DMS153 treated with DMSO at 0.1 percent for 48 hours (cell line): ENCODE measurements around the gene ARMH2.
A peak's percentile ranks its signal among the peaks of the same experiment; 100 is the strongest.

ENCODE experiments used
- DNase-seq: peaks from one replicate; lab custom pipeline; 2025; ENCODE audit not compliant: unreplicated experiment; lab: John Stamatoyannopoulos, UW

The ARMH2 gene

DNA sequence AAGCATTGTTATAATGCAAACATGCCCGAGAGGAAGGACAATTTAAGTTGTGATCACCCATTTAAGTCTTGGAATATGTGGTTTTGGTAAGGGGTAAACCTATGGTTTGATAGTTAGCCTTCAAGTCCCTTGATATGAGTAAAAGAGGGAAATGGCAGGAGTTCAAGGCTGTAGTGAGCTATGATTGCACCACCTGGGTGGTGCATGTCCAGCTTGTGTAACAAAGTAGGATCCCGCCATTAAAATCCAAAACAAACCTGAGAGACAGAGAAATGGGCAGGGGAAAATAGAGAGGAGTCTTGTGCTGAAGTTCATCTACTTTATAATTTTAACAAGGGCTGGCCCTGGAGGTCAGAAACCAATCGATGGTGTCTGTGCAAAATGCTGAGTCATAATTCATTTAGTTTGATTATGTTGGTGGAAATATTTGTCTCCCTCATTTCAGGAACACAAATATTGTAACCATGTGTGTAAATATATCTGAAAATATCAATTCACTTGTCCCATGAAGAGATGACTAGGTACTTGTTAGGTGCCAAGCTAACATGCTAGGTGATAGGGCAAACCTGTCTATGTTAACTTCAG, 23.2 kb upstream of the ARMH2 start:
- DNase-seq = no peak

DNA sequence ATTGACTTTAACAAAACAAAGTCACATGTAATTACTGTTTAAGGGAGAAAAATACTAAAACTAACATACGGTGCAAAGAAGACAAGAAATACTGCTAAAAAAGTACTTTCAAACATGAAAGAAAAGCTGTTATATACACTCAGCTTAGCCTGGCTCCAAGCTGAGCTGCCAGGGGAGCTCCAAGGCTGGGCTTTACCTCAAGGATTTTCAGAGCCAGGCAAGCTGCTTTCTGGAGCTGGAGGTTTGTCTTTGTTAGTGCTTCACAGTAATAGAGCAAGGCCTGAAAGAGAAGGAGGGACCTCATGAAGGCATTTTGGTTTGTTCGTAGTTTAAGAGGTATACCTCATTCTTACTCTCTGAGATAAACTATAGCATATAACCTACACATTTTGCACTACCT, 19.6 kb upstream of the ARMH2 start:
- DNase-seq = no peak

DNA sequence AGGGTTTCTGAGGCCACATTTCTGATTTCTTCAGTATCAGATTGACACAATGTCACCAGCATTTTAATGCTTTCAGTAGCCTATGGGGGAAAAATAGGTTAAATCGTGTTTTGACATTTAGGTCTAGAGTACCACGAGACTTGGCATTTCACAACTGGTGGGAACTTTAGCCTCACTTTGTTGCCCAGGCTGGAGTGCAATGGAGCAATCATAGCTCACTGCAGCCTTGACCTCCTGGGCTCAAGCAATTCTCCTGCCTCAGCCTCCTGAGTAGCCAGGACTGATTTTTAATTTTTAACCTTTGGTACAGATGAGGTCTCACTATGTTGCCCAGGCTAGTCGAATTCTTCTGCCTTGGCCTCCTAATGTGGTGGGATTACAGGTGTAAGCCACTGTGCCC, 11.0 kb upstream of the ARMH2 start:
- no peak for DNase-seq

DNA sequence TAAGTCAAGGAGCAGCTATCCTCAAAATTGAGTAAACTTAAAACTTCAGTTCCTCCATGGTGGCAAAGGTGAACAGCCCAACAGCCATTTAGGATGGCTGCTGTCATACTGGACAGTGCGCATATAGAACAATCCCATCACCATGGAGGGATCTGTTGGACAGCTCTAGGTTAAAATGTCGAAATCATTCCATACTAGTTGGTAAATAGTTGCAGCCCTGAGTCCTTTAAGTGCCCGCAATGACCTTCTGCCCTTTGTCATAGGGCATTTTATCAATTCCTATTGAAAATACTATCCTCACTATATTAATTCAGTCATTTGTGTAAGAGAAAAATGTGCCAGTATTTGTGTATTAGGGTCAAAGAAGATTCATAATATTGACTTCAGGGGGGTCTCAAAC, 8.9 kb upstream of the ARMH2 start:
- DNase-seq = no peak

DNA sequence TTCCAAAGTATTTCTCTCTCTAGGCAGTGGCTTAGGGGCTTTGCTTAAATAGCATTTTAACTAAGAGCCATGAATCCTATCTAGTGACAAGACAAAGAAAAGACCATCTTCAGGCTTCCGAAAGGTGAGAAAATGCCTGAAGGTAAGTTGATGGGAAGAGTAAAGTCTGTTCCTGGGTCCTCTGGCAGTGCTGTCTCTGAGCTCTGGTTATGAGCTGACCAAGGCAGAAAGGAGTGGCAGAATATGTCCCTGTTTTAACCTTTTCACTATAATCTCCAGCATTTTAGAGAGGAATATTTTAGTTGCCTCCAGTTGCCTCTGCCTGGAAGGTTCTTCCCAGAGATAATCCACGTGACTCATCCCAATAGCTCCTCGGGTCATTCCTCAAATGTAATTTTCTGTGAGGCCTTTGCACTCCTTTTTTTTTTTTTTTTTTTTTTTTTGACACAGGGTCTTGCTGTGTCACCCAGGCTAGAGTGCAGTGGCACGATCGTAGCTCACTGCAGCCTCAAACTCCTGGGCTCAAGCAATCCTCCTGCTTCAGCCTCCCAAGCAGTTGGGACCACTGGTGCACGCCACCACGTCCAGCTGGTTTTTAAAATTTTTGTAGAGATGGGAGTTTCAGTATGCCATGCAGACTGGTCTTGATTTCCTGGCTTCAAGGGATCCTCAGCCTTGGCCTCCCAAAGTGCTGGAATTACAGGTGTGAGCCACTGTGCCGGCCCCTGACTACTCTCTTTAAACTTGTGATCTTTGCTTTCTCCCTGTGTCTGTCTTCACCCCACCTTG, 3.7 kb upstream of the ARMH2 start:
- DNase-seq = no peak

DNA sequence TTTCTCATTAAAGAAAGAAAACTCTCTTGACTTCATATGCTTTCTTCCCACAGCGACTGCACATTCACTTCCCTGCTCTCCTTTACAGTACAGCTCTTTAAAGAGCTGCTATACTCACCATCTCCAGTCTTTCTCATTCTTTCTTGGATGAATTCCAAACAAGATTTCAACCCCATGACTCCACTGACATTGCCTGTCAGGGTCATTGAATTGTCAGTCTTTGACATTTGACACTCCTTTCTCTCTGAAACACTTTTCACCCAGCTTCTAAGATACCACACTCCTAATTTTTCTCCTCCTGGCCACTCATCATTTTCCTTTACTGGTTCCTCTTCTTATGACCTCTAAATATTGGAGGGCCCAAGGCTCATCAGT, 811 bp upstream of the ARMH2 start:
- no peak for DNase-seq

DNA sequence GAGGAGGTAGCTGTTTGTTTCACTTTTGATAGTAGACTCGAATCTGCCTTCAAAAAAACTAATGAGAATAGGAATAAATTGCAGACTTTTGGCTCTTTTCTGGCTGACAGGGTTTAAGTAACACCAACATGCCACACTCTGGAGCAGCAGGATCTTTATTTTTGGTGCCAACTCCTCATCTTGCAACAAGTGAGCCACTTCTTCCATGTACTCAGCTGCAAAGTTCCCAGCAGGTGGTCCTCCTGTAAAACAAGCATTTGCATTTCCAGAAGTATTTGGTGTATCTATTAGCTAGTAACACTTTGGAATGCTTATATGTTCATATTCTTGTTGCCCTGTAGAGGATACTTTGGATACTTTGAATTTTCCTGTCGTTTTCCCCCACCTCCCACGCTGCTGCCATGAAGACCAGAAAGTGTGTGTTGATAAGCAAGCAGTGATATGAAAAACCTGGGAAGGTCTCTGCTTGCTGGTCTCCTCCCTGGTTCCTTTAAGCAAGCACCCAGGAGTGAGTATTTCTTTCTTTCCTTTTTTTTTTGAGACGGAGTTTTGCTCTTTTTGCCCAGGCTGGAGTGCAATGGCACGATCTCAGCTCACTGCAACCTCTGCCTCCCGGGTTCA, 1.0 kb downstream of the ARMH2 start:
- no peak for DNase-seq

DNA sequence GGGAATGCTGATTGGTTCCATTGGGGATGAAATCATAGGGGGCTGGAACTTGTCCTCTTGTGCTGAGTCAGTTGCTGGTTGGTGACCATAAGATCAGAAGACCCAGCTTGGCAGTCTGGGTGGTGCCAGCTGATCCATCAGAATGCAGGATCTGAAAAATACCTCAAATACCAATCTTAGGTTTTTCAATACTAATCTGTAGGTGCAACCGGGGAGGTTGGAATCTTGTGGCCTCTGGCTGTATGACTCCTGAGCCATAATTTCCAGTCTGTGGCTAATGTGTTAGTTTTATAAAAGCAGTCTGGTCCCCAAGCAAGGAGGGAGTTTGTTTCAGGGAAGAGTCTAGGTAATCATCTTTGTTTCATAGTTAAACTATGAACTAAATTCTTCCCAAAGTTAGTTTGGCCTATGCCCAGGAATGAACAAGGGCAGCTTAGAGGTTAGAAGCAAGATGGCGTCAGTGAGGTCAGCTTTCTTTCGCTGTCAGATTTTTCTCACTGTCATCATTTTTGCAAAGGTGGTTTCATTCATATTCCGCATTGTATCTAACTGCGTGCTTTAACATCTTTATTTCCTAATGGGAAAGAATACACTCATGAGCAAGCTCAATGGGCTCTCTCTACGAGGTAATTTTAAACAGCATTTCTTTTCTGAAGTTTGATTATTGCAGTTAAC, 2.0 kb downstream of the ARMH2 start:
- DNase-seq = no peak

DNA sequence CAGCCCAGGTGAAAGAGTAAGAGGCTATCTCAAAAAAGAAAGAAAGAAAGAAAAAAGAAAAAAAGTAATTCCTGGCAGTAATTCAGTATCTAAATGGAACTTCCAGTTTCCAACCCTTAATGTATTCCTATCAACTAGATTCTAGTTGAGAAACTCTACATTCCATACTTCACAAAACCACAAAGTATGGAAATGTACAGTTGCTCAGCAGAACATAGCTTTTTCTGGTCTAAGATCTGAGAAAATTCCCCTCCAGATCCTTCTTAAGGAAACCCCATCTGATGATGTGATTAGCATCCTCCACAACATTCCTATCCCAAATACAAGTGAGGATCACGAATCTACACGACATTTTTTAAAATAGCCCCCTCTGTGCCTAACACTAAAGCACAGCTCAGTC, 3.6 kb downstream of the ARMH2 start:
- no peak for DNase-seq

DNA sequence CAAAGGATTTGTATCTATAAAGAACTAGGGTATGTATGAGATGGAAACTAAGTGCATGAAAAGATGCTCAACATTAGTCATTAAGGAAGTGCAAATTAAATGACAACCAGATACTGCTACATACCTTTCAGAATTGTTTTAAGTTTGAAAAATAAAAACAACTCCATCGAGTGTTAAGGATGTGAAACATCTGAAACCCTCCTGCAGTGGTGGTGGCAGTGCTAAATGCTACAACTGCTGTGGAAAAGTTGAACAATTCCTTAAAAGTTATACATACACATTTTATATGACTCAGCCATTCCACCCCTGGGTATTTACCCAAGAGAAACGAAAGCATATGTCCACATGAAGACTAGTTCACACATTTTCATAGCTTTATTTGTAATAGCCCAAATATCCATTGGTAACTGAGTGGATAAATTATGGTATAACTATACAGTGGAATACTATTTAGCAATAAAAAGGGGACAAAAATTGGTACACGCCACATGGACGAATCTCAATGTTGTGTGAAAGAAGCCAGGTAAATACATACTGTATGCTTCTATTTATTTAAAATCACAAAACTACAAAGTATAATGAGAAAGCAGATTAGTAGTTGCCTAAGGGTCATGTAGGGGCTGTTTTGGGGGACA, 10.6 kb downstream of the ARMH2 start:
- DNase-seq = no peak

DNA sequence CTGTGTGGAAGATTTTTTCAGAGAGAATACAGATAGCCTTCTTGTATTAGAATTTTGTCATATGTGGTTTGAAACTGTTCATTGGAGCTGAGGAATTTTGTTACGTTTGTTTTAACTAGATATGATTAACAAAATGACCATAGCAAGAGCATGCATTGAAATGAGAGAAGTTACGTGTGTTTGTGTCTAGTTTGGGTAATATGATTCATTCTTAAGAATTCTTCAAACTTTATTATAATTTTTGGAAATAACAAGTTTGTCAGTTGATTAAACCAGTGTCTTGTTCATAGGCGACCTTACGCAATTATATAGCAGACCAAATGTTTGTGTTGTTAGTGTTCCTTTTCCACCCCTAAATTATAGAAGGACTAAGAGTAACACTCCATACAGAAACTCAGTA, 18.5 kb downstream of the ARMH2 start:
- no peak for DNase-seq

DNA sequence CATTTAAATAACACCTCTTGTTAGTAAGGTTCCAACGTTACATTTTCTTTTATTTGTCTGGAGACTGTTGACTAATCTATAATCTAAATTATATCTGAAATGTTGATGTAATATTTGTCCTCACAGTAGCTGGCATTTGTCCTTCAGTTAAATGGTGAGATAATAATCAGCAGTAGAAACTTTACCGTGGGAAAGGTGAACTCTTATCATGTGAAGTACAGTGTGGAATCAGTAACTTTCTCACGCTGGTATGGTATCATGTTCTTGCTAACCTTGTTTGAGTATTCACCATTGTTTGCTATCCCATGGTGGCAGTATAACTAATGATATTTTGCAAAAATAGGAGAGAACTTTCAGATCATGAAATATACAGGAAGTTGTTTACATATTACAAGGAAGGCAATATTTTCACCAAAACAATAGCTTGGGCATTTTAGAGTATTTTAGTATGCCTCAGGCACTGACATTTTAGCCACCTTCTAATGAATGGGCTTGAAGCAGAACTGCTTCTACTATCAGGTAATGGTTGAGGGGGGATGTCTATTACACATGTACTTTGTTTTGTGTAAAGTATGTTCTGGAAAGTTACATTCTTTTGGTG, 19.2 kb downstream of the ARMH2 start:
- no peak for DNase-seq

DNA sequence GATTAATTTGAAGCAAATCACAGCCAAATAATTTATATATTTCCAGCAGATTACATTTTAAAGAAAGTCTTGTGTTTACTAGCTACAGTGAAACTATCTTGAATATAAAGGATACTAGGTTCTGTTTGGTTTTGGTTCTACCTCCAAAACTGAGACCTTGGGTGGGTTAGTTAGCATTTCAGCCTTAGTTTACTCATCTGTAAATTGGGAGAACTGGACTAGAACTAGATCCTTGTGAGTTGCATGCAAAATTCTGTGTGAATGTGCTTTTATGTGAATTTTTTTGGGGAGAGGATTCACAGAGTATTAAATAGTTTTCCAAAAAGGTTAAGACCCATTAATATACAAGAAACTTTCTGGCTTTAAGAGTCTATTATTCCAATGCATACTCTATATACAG, 19.8 kb downstream of the ARMH2 start:
- no peak for DNase-seq

DNA sequence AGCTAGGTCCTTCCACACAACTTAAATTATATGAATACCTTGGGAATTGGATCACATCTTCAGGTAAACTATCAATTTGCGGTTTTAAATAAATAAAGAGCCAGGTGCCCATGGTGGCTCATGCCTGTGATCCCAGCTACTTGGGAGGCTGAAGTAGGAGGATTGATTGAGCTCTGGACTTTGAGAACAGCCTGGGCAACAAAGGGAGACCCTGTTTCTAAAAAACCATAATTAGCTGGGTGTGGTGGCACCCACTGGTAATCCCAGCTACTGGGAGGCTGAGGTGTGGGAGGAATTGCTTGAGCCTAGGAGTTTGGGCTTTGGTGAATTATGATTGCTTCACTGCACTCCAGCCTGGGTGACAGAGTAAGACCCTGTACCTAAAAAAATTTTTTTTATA, 20.6 kb downstream of the ARMH2 start:
- DNase-seq = no peak

DNA sequence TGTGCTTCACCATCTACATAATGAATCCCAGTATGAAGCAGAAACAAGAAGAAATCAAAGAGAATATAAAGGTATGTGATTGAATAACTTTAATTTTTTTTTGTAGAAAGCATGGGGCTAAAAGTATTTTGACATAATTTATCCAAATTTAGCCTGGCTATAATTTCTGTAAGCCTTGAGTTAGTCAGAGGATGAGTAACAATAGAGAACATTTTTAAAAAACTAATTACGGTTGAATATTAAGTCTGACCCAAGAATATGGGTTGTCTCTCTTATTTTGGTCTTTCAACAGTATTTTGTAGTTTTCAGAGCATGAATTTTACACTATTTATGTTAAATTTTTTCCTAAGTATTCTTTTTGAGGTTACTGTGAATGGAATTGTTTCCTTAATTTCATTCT, 21.5 kb downstream of the ARMH2 start:
- no peak for DNase-seq

DNA sequence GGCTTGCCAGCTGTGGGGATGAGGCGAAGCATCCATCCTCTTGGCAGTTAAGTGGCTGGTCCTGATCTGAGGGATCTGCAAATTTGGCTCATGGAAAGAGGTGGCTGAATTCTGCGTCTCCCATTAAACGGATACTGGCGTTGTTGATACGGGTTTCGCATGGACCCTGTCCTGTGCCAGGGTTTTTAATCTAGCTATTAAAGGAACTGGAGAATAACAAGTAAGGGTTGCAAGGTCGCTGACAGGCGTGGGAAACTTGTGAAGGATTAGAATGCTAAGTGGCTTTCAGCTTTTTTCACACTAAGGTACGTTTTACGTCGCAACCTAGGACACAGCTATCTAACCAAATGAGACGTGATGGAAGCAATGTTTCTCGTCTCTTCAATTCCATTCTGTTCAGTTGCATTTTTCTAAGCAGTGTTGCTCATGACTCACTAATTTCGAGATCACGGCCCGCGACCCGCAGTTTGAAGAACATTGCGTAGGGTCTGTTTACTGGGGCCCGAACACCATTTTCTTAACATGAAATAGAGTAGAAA, 23.1 kb downstream of the ARMH2 start:
- DNase-seq = no peak

DNA sequence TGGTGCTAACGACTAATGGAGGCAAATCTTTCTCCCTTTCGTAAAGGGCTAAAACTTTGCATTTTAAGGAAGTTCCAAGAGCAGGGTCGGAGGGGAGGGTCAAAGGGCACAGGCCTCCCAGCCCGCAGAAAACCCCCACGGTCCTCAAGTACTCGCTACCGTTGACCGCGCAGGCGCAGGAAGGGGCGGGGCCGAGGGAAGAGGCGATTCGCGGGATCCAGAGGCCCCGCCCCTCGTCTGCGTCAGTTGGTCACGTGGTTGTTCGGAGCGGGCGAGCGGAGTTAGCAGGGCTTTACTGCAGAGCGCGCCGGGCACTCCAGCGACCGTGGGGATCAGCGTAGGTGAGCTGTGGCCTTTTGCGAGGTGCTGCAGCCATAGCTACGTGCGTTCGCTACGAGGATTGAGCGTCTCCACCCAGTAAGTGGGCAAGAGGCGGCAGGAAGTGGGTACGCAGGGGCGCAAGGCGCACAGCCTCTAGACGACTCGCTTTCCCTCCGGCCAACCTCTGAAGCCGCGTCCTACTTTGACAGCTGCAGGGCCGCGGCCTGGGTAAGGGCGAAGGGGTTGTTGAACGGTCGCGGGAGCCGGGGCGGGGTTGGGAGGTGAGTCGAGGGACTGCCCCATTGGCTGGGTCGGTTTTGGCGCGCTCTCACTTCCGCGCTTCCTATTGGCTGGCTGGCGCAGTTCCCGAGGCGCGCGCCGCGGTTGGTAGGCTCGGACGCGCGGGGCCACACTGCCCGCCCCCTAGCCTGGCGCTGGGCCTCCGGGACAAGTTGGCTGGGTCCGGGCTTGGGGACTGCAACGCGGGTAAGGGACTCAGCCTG, 23.8 kb downstream of the ARMH2 start, which contains the start of gene GMNN:
Gene GMNN, plus strand, starts transcription at position 242 of the 824 bp plus-strand sequence. CDS start 2,310 bp downstream, outside the sequence.
- DNase-seq = peak; percentile 94

DNA sequence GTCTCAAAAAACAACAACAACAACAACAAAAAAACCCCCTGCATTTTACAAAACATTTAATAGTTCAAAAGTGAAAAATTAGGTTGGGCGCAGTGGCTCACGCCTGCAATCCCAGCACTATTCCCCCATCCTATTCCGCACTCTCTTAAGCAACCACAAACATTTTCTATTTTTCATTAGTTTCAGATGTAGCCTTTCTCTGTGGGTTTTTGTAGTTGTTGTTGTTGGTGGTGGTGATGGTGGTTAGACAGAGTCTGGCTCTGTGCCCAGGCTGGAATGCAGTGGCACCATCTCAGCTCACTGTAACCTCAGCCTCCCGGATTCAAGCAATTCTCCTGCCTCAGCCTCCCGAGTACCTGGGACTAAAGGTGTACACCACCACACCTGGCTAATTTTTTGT, 30.4 kb downstream of the ARMH2 start:
- no peak for DNase-seq

DNA sequence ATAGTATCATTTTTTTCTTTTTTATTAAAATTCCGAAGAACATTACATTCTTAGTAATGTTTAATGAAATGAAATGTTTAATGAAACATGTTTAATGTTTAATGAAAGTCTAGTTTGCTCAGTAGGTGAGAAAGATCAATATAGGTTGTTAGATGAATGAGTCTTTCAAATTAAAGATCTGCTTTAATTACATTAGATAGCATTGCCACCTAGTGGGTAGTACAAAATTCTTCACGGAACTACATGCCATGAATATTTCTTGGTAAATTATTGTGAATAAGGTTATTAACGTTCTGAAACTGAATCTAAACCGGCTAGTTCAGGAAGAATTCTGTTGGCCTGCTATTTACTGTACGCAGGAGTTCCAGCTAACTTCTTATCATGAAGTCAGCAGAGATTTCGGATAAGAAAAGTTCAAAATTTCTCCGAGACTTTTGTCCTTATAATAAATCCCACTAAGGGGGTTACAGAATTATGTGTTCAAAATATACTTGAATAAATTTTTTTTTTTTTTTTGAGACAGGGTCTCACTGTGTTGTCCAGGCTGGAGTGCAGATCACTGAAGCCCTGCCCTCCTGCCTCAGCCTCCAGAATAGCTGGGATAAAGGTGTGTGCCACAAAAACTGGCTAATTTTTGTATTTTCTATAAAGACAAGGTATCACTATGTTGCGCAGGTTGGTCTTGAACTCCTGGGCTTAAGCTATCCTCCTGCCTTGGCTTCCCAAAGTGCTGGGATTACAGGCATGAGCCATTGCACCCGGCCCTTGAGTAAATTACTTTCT, 31.8 kb downstream of the ARMH2 start:
- DNase-seq = peak; percentile 10
